GM10266 (cell line): ENCODE results near the gene PRPF31.

Experiments
- DNase-seq: peaks from one replicate; pipeline ENCODE4 v3.0.0; 2012; ENCODE audit errors: extremely low spot score
- CTCF ChIP-seq: IDR thresholded peaks from 2 replicates; pipeline ENCODE4 v1.5.1; 2012; ENCODE audit warnings: mild to moderate bottlenecking, low read depth; ENCODE audit not compliant: control insufficient read depth, insufficient read depth; ENCODE audit errors: missing control alignments

Gene PRPF31

DNA sequence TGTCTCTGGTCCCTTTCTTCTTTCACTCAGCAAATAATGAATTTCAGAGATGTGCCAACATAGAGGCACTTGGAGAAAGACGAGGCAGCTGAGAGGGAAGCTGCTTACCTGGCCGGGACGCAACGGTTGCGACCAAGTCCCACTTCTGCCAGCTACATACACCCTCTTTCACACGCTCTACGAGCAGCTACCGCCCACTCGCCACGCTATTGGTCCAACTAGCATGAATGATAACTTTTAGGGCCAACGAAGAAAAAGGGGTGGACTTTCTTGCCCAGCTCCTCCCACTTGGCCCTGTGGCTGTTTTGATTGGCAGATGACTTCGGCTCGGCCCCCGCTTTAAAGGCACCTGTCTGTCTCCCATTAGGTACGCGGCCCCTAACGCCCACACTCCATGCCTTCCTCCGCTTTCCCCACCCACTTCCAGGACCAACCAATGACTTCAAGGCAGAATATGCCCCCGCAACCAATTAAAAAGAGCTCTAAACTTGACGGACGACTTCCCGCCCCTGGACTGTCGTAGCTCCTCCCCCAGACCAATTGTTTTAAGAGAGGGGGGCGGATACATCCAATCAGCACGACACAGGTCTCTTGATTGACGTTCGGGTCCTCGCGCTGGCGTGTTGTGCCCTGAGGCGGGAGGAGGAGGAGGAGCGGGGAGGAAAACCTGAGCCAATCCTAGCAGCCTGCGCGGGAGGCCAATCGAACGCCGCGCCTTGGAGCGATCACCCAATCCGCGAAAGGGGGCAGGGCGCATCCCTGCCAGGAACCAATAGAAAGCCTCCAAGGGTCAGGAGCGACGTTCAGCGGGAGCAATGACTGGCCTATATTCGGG lies 21.5 kb downstream of the PRPF31 start:
- no peak for TF ChIP-seq CTCF
- DNase-seq, result peak; percentile 99

- DNase-seq, result peak; percentile 48
- no peak for TF ChIP-seq CTCF
These were observed 22.3 kb downstream of the PRPF31 start, which contains the start of gene CNOT3 for GRCh38 chr19:54137699-54138488. Gene CNOT3 (plus strand): TSS chr19:54137762. CDS start chr19:54142979, 5,217 bp downstream.

- no peak for TF ChIP-seq CTCF
- no peak for DNase-seq
These were observed 23.1 kb downstream of the PRPF31 start for GRCh38 chr19:54138489-54139256.

GRCh38 chr19:54141356-54141755 lies 25.8 kb downstream of the PRPF31 start:
- no peak for TF ChIP-seq CTCF
- no peak for DNase-seq

GRCh38 chr19:54142166-54142780 lies 26.7 kb downstream of the PRPF31 start:
- TF ChIP-seq CTCF, result no peak
- no peak for DNase-seq

DNA sequence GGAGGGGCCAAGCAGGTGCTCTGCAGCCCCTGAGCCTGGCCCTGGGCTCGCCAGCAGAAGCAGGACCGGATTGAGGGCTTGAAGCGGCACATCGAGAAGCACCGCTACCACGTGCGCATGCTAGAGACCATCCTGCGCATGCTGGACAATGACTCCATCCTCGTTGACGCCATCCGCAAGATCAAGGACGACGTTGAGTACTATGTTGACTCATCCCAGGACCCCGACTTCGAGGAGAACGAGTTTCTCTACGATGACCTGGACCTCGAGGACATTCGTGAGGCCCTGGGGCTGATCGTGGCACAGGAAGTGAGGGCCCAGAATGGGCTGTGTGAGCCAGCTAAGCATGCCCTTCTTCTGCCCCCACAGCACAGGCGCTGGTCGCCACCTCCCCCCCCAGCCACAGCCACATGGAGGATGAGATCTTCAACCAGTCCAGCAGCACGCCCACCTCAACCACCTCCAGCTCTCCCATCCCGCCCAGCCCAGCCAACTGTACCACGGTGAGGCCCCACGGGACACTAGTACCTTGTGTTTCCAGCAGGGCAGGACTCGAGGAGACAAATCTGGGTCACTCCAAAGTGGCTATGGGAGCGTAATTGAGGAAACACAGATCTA lies 30.1 kb downstream of the PRPF31 start:
- no peak for DNase-seq
- no peak for TF ChIP-seq CTCF
